ENCODE measurements around the gene PPIC.
A peak's percentile ranks its signal among the peaks of the same experiment; 100 is the strongest.

PPIC gene

DNA sequence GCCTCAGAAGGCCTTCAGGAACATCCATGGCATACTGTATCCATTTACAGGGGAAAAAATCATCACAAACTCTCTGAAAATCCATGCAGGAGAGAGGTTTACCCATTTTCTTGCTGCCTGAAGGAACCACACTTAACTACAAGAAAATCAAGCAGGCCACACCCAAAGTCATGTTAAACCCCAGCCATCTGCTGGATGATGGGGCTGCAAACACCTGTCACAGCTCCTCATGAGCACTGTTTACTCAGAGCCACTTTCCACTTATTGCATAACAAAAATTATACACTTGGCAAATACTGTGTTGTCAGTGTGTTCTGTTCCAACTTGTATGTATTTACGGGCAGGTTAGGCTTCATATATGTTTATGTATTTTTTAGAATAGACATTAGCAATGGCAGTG is 35.8 kb downstream of the PPIC start:
- TF ChIP-seq, protein P1, sequence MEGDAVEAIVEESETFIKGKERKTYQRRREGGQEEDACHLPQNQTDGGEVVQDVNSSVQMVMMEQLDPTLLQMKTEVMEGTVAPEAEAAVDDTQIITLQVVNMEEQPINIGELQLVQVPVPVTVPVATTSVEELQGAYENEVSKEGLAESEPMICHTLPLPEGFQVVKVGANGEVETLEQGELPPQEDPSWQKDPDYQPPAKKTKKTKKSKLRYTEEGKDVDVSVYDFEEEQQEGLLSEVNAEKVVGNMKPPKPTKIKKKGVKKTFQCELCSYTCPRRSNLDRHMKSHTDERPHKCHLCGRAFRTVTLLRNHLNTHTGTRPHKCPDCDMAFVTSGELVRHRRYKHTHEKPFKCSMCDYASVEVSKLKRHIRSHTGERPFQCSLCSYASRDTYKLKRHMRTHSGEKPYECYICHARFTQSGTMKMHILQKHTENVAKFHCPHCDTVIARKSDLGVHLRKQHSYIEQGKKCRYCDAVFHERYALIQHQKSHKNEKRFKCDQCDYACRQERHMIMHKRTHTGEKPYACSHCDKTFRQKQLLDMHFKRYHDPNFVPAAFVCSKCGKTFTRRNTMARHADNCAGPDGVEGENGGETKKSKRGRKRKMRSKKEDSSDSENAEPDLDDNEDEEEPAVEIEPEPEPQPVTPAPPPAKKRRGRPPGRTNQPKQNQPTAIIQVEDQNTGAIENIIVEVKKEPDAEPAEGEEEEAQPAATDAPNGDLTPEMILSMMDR (IDR thresholded peaks at IDR 0.05; ENCODE audit: borderline replicate concordance, control extremely low read depth, extremely low read depth, insufficient read depth, missing control alignments), result no peak
- in situ Hi-C loops (cut with MboI; ENCODE audit: low sequenced_read_pairs, unreplicated experiment), result loop anchor here (5.0 to 10.0 kb wide), 2 partner anchors 103 to 496 kb away; no protein-coding TSS in a partner anchor
- no peak for DNase-seq (ENCODE audit: low spot score)

DNA sequence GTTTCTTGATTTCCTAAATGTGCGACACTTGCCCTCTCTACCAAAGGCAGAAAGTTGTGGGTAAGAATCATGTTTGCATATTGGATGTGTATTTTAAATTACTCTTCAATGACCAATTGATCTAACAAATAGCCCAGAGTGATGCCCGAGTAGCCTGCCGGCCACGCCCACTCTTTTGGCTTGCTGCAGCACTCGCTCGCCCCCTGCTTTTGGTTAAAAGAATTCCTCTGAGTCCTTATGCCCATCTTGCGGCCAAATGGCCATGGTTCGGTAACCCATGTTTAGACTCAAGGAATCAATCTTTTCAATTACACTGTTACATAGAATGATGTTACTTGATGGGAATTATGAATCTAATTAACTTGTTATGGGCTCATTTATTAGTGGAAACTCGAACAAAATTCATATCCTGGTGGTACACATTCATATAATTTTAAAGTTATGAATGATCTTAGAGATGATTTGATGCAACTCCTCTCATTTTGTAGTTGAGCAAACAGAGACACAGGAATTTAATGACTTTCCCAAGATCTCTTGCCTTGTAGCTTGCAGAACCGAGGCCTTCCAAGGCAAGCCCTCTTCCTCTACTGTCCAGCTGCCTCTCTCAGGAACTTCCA is 36.5 kb downstream of the PPIC start:
- in situ Hi-C loops (cut with MboI; ENCODE audit: low sequenced_read_pairs, unreplicated experiment), result loop anchor here (5.0 to 10.0 kb wide), 2 partner anchors 103 to 495 kb away; no protein-coding TSS in a partner anchor
- DNase-seq (ENCODE audit: low spot score), result peak; percentile 81
- TF ChIP-seq, protein P1 (IDR thresholded peaks at IDR 0.05; ENCODE audit: borderline replicate concordance, control extremely low read depth, extremely low read depth, insufficient read depth, missing control alignments), result peak; percentile 63

DNA sequence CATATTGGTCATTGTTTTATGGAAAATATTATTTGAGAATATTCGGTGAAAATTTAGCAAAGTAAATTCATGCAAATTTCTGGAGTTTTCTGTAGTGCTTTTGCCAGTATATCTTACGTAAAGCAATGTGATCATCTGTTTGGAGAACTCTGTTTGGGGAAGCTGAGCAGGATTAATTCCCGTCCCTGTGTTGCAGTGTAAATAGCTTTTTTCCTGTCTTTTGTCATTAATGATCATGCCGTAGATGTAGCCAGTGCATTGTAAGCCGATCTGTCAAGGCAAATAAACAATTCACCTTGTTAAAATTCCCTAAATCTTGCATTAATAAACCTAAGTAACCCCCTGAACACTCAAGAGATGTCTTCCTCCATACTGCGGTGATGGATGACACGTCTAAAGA is 39.2 kb downstream of the PPIC start:
- TF ChIP-seq, protein P1 (IDR thresholded peaks at IDR 0.05; ENCODE audit: borderline replicate concordance, control extremely low read depth, extremely low read depth, insufficient read depth, missing control alignments), result no peak
- DNase-seq (ENCODE audit: low spot score), result no peak
- in situ Hi-C loops (cut with MboI; ENCODE audit: low sequenced_read_pairs, unreplicated experiment), result no loop called here

DNA sequence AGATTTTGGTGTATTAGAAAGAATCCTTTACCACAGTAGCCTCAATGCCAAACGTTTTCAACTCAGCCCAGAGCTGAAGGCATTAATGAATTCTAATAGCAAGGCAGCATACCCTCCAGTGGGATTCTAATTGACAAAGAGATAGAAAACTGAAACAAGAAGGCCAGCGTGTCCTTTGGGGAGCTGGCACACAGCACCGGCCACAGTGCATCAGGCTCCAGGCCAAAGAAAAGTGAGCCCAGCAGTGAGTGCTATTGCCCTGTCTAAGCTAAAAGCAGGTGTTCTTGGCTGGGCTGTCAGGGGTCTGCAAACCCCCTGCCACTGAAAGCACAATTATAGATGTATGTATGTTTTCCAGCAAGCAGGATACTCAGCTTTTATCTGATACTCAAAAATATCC is 40.4 kb downstream of the PPIC start:
- TF ChIP-seq, protein P1 (IDR thresholded peaks at IDR 0.05; ENCODE audit: borderline replicate concordance, control extremely low read depth, extremely low read depth, insufficient read depth, missing control alignments), result no peak
- no peak for DNase-seq (ENCODE audit: low spot score)
- in situ Hi-C loops (cut with MboI; ENCODE audit: low sequenced_read_pairs, unreplicated experiment), result no loop called here

DNA sequence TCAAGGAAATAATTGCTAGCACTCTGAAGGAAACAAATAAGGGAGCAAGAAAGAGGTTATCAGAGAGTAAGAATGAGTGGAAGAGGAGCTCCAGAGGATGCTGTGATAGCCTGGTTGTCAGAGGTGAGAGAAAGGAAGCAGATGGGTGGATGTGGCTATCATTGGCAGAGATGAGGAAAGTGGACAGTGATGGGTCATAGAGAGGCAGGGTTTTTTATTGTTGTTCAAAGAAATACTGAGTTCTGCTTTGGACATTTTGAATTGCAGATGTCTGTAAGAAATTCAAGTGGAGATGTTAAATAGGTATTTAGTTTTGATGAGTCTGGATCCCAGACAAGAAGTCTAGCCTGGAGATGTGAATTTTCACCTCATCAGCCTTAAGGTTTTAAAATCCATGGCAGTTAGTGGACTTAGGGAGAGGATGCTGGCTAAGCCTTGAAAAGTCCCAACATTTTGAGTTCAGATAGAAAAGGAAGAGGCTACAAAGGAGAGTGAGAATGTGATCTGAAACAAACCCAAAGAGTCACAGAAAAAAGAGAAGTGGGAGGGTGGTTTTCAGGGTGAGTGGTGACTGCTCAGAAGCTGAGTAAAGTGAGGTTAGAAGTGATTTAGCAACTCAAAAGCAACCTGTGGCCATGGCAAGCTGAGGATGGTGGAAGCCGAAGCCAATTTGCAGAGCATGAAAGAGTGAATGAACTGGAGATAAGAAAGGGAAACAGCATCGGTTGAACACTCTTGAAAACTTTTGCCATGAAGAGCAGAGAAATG is 50.4 kb downstream of the PPIC start:
- DNase-seq (ENCODE audit: low spot score), result peak; percentile 53
- TF ChIP-seq, protein P1 (IDR thresholded peaks at IDR 0.05; ENCODE audit: borderline replicate concordance, control extremely low read depth, extremely low read depth, insufficient read depth, missing control alignments), result no peak
- in situ Hi-C loops (cut with MboI; ENCODE audit: low sequenced_read_pairs, unreplicated experiment), result no loop called here

DNA sequence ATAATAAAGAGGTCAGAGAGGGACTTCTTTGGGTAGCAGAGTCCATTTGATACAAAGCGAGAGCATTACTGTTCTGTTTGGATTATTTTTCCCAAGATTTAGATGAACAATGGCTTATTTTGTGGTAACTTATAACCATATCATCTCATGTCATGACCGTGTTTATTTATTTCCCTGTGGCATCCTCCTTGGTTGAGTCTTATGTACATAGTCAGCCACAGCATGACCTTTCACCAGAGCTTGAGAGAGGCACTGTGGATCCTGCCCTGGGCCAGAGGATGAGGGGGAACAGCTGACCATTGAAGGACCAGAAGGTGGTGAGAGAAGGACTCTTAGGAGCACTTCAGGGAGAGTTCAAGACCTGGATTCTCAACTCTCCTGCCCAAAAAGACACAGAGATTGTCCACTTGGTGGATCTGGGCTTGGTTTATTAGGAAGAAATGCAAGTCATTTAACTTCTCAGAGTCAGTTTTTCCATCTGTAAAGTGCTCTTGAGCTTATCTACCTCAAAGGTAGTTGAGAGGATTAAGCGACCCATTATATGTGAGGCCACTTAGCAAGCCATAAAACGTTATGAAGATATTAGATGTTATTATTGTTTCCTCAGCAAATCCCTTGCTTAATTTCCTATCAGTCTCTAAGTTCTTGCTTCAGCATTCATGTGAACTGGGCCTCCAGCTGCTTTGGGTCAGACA is 51.4 kb downstream of the PPIC start:
- TF ChIP-seq, protein P1 (IDR thresholded peaks at IDR 0.05; ENCODE audit: borderline replicate concordance, control extremely low read depth, extremely low read depth, insufficient read depth, missing control alignments), result no peak
- DNase-seq (ENCODE audit: low spot score), result no peak
- in situ Hi-C loops (cut with MboI; ENCODE audit: low sequenced_read_pairs, unreplicated experiment), result no loop called here

Data from GM13976 (cell line).